ENCODE data around the gene HASPIN.

HASPIN gene

DNA sequence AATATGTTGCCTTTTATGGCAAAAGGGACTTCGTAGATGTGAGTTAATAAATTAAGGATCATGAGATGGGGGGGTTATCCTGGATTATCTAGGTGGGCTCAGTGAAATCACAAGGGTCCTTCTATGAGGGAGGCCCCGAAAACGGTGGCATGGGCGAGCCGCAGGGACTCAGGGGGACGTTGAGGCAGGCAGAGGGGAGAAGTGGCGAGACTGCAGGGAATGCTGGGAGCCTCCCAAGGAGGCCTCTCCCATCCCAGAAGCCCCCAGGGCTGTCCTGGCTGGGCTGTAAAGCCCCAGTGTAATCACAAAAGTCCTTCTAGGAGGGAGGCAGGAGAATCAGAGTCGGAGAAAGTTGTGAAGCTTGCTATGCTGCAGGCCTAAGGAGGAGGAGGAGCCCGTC, 42.3 kb downstream of the HASPIN start:
- DNase-seq (ENCODE audit: low read depth): no peak

DNA sequence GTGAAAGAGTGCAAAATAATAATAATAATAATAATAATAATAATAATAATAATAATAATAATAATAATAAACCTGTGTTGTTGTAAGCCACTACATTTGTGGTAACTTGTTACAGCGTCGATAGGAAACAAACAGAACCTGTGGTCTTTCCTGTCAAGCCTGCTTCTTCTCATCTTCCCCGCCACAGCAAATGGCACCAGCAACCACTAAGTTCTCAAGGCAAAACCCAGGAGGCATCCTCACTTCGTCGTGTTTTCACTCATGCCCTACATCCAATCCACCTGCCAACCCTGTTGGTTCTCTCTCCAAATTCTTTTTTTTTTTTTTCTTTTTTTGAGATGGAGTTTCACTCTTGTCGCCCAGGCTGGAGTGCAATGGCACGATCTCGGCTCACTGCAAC, 43.1 kb downstream of the HASPIN start:
- DNase-seq (ENCODE audit: low read depth): no peak

GRCh38 chr17:3768341-3768740, 44.6 kb downstream of the HASPIN start:
- DNase-seq (ENCODE audit: low read depth): no peak

GRCh38 chr17:3768769-3769168, 45.1 kb downstream of the HASPIN start:
- no peak for DNase-seq (ENCODE audit: low read depth)

DNA sequence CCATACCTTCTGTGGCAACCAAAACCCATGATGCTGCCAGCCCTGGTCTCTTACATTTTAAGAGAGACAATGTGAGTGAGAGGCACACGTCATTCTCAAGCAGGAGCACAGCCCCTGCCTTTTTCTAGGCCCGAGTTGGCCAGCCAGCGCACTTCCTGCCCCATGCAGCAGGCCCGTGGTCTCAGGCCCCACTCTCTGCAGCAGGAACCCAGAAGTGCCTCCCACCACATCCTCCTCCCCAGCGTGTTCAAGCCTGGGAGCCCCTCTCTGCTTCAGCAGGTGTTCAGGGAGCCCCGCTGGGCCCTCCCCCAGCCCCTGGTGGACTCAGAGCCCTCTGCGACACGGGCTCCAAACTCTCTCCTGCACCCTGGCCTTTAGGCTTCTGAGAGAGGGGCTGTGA, 46.8 kb downstream of the HASPIN start:
- no peak for DNase-seq (ENCODE audit: low read depth)

DNA sequence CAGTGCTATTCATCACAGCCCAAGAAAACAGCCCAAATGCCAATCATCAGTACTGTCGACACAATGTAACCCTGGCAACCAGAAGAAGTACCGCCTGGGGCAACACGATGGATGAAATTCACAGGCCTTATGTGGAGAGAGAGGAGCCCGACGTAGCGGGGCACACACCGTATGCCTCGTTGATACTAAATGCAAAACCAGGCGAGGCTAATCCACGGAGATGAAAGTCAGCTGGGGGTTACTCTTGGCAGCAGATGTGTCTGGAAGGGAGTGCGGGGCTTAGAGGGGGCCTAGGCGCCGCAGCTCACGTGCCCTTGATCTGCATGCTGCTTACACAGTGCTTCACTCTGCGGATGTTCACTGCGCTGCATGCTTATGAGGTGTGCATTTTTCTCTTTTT, 47.4 kb downstream of the HASPIN start:
- no peak for DNase-seq (ENCODE audit: low read depth)

DNA sequence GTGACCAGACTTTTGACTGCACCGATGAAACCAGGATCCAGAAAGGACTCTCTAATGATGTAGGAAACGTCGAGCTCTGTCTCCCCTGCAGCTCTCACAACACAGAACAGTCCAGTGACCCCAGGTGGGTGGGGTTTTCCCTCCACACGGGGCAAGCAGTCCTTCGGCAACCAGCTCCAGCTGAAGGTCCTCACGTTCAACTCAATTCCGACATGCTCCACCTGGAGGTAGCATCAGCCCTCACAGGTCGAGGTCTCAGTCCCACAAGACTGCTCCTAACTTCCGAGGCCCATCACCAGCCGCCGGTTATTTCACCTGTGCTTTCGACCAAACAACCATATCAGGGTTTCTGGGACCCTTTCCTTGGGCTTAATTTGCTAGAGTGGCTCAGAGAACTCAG, 49.1 kb downstream of the HASPIN start:
- no peak for DNase-seq (ENCODE audit: low read depth)

- peak; percentile 31 for DNase-seq (ENCODE audit: low read depth)
Measured at GRCh38 chr17:3773511-3773910, 49.8 kb downstream of the HASPIN start.

DNA sequence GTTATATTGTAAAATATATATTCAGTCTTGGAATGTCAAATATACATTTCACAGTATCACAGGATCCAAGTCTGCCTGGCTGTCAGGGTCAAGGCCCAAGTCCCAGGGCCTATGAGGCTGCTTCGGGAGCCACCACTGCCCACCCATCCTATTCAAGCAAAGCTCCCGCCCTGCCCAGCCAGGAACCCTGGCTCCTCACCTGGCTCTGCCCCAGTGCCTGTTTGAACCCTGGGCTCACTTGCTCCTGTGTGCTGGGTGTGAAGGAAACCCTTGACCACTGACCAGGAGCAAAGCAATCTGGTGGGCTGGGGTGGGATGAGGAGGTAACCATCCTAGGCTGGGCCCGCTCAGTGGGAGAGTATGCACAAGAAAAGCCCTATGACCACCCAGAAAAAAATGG, 50.3 kb downstream of the HASPIN start:
- no peak for DNase-seq (ENCODE audit: low read depth)
